Stimulated activated naive CD8-positive, alpha-beta T cell treated with anti-CD3 and anti-CD28 coated beads, Interleukin-15, Interleukin-2, amounts not matched to agents 100 ng/mL and 50 ng/mL, for 24 hours (primary cell): ENCODE data around the gene ADSL.
A peak's percentile ranks its signal among the peaks of the same experiment; 100 is the strongest.

Source experiments
- H3K27ac Mint-ChIP-seq: one replicate; pipeline ENCODE4 v1.8.0; 2021; ENCODE audit warnings: mild to moderate bottlenecking, mixed read lengths
- H3K27me3 Mint-ChIP-seq: one replicate; pipeline ENCODE4 v1.8.0; 2021; ENCODE audit warnings: mixed read lengths
- H3K36me3 Mint-ChIP-seq: one replicate; pipeline ENCODE4 v1.8.0; 2021; ENCODE audit warnings: low read depth, mixed read lengths
- H3K4me1 Mint-ChIP-seq: one replicate; pipeline ENCODE4 v1.8.0; 2021; ENCODE audit warnings: low read depth, mixed read lengths
- H3K4me3 Mint-ChIP-seq: one replicate; pipeline ENCODE4 v1.8.0; 2021; ENCODE audit warnings: mild to moderate bottlenecking, mixed read lengths
- H3K9me3 Mint-ChIP-seq: one replicate; pipeline ENCODE4 v1.8.0; 2021; ENCODE audit warnings: mixed read lengths

The ADSL gene

DNA sequence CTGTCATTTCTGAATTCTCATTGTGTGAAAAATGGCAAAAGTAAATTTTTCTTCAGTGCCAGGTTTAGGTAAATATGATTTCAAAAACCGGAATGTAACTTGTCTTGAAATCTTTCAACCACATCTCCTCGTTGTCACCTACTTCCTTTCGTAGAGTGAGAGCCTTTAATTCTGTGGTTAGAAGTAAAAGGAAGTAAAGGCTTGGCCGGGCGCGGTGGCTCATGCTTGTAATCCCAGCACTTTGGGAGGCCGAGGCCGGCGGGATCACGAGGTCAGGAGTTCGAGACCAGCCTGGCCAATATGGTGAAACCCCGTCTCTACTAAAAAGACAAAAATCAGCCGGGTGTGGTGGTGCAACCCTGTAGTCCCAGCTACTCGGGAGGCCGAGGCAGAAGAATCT lies 53.9 kb downstream of the ADSL start:
- H3K36me3 Mint-ChIP-seq = peaks cover 35% of the 10 kb centered on the region
- H3K27me3 Mint-ChIP-seq = no peaks in the 10 kb centered on the region
- H3K4me3 Mint-ChIP-seq = no peak overlapping the region
- H3K27ac Mint-ChIP-seq = peak overlapping the region; percentile 43
- H3K9me3 Mint-ChIP-seq = no peaks in the 10 kb centered on the region
- H3K4me1 Mint-ChIP-seq = peaks cover 87% of the 10 kb centered on the region

DNA sequence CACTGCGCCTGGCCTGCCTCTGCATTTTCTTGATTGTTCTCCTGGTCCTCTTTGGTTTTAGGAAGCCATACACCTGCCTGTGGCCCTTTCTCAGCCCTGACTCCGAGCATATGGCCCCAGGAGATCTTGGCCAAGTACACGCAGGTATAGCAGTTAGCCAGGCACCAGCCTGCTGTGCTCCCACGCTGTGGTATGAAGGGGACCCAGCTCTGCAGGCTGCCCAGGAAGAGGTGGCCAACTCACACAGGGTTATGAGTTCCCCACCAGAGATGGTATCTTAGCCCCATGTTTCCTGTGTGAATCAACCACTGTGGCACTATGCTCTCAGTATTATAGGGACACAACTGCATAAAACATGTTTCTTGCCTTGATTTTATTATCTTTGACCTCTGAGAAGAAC lies 55.2 kb downstream of the ADSL start:
- H3K4me1 Mint-ChIP-seq = peaks cover 77% of the 10 kb centered on the region
- no peaks in the 10 kb centered on the region for H3K9me3 Mint-ChIP-seq
- peak overlapping the region; percentile 53 for H3K4me3 Mint-ChIP-seq
- H3K27me3 Mint-ChIP-seq = no peaks in the 10 kb centered on the region
- H3K27ac Mint-ChIP-seq = peak overlapping the region; percentile 87
- peaks cover 28% of the 10 kb centered on the region for H3K36me3 Mint-ChIP-seq

DNA sequence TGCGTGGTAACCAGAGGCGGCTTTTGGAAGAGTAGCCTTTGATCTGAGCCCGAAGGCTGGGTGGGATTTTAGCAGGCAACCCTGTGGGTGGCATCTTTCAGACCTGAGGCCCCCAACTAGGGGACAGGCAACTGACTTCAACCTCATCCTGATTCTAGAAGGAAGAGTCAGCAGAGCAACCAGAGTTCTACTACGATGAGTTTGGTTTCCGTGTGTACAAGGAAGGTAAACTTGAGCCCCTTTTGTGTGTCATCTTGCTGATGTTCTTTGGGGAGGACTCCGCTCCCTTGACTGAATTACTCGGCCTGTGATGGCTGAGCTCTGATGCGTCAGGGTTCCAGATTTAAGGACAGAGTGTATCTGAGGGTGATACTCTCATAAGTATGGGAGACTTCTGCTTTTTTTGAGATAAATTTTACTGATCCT lies 55.7 kb downstream of the ADSL start:
- no peaks in the 10 kb centered on the region for H3K9me3 Mint-ChIP-seq
- H3K4me3 Mint-ChIP-seq = peak overlapping the region; percentile 53
- H3K36me3 Mint-ChIP-seq = peaks cover 28% of the 10 kb centered on the region
- H3K4me1 Mint-ChIP-seq = peaks cover 72% of the 10 kb centered on the region
- H3K27me3 Mint-ChIP-seq = no peaks in the 10 kb centered on the region
- H3K27ac Mint-ChIP-seq = peak overlapping the region; percentile 87

DNA sequence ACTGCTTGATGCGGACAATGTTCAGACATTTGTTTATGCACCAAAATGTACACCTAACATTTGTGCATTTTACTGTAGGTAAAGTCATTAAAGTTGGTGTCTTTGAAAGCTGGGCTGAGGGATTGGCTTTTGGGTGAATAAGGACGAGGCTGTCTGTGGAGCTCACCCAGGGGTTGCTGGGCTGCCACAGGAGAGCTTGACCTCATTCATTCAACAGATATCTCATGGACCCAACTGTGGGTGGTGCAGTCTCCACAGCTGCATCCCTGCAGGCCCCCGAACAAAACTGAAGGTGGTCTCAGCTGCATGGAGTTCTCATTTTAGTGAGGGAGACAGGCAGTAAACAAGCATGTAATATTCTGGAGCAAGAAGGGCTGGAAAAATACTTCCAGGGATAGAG lies 56.8 kb downstream of the ADSL start:
- Mint-ChIP-seq H3K4me3 (no peak overlapping the region), H3K36me3 (peaks cover 28% of the 10 kb centered on the region), H3K27me3 (no peaks in the 10 kb centered on the region), H3K27ac (peak overlapping the region; percentile 52), H3K4me1 (peaks cover 62% of the 10 kb centered on the region), H3K9me3 (no peaks in the 10 kb centered on the region)

DNA sequence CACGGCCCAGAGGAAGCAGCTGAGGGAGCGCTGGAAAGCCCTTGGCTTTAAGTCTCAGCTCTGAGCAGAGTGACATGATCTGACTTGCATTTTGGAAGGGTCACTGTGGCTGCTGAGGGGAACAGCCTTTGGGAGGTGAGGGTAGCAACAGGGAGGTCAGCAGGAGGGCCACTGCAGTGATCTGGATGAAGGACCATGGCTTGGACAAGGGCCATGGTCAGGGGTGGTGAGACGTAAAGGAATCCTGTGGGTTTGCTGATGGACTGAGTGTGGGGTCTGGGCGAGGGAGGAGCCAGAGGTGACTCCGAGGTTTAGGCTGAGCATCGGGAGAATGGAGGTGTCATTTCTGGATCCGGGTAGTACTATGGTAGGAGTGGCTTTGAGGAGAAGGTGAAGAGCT lies 57.4 kb downstream of the ADSL start:
- peak overlapping the region; percentile 9 for H3K27ac Mint-ChIP-seq
- peaks cover 28% of the 10 kb centered on the region for H3K36me3 Mint-ChIP-seq
- H3K27me3 Mint-ChIP-seq = no peaks in the 10 kb centered on the region
- peaks cover 57% of the 10 kb centered on the region for H3K4me1 Mint-ChIP-seq
- no peaks in the 10 kb centered on the region for H3K9me3 Mint-ChIP-seq
- H3K4me3 Mint-ChIP-seq = no peak overlapping the region

DNA sequence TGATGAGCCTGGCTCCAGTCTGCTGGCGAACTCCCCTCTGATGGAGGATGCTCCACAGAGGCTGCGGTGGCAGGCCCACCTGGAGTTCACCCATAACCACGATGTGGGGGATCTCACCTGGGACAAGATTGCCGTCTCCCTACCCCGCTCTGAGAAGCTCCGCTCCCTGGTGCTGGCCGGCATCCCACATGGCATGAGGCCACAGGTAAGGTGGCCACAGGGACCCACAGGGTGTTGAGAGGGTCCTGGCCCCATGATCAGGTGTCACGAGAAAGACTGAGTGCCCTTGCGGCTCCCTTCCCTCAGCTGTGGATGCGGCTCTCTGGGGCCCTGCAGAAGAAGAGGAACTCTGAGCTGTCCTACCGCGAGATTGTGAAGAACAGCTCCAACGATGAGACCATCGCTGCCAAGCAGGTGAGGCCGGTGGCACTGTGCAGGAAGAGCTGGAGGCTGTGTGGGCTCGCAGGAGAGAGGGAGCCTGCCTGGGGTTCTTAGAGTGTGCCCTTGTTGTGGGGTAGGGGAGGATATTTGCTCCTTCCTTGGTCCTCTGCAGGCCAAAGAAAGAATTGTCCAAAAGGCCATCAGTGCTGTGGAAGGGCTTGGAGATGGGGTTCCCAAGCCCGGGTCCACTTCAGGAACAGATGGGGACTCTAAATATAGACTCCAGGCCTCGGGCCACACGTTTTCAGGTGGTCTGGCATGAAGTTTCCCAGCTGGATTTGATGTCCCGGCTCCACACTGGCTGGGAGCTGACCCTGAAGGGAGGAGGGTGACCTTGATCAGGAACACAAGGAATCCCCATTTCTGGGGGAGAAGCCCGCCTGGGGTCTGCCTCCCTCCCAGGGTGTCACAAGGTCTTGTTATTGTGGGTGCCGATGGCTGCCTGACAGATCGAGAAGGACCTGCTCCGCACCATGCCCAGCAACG lies 58.2 kb downstream of the ADSL start:
- Mint-ChIP-seq H3K4me1 (peaks cover 48% of the 10 kb centered on the region), H3K4me3 (no peak overlapping the region), H3K27me3 (no peaks in the 10 kb centered on the region), H3K9me3 (no peaks in the 10 kb centered on the region), H3K36me3 (peaks cover 28% of the 10 kb centered on the region), H3K27ac (no peak overlapping the region)

DNA sequence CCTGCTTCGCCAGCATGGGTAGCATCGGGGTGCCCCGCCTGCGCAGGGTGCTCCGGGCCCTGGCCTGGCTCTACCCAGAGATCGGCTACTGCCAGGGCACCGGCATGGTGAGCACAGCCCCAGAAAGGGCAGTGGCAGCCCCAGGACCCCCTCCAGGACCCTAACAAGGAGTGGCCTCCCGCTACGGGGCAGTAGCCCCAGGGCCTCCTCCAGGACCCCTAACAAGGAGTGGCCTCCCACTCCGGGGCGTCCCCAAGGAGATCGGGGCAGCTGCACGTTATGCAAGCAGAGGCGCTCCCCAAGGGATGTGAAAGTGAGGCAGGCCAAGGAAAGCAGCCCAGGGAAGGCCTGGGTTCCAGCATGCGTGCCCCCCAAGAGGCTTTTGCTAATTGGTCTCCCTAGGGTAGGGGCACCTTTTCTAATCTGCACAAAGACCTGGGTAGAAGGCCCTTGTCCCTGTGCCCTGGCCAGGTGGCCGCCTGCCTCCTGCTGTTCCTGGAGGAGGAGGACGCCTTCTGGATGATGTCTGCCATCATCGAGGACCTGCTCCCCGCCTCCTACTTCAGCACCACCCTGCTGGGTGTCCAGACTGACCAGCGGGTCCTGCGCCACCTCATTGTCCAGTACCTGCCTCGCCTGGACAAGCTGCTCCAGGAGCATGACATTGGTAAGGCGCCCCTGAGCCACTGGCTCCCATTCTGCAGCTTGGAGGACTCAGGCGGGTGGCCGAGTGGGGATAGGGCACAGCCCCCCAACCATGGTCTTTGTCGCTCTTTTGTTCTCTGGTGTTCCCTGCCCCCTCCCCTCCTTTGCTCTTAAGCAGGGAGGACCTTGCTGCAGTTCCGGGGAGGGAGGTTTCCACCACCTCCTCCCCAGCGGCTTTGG lies 59.1 kb downstream of the ADSL start:
- Mint-ChIP-seq H3K4me1 (peaks cover 39% of the 10 kb centered on the region), H3K9me3 (no peaks in the 10 kb centered on the region), H3K4me3 (no peak overlapping the region), H3K27ac (no peak overlapping the region), H3K27me3 (no peaks in the 10 kb centered on the region), H3K36me3 (peaks cover 28% of the 10 kb centered on the region)

DNA sequence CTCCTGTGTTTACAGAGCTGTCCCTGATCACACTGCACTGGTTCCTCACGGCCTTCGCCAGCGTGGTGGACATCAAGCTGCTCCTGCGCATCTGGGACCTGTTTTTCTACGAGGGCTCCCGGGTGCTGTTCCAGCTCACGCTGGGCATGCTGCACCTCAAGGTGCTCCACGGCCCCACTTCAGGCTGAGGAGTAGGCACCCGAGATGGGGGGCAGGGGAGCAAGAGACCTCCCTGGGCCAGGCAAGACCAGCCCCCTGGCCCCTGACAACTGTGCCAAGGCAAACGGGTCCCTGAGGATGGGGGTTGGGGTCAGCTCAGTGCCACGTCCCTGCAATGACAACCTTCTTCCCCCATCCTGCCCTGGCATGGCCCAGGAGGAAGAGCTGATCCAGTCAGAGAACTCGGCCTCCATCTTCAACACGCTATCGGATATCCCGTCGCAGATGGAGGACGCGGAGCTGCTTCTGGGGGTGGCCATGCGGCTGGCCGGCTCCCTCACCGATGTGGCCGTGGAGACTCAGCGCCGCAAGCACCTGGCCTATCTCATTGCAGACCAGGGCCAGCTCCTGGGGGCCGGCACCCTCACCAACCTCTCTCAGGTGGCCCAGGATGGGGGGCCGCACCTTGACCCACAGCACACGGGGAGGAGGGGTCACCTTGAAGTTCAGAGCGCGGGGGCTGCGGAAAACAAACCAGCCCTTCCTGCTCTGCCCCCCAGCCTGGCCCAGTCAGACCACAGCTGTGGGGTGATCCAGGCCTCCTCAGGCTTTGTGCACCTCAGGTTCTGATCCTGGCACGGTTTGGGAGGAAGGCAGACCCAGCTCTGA lies 60.0 kb downstream of the ADSL start:
- H3K9me3 Mint-ChIP-seq = no peaks in the 10 kb centered on the region
- H3K4me1 Mint-ChIP-seq = peaks cover 31% of the 10 kb centered on the region
- H3K36me3 Mint-ChIP-seq = peaks cover 28% of the 10 kb centered on the region
- no peak overlapping the region for H3K4me3 Mint-ChIP-seq
- no peaks in the 10 kb centered on the region for H3K27me3 Mint-ChIP-seq
- no peak overlapping the region for H3K27ac Mint-ChIP-seq

DNA sequence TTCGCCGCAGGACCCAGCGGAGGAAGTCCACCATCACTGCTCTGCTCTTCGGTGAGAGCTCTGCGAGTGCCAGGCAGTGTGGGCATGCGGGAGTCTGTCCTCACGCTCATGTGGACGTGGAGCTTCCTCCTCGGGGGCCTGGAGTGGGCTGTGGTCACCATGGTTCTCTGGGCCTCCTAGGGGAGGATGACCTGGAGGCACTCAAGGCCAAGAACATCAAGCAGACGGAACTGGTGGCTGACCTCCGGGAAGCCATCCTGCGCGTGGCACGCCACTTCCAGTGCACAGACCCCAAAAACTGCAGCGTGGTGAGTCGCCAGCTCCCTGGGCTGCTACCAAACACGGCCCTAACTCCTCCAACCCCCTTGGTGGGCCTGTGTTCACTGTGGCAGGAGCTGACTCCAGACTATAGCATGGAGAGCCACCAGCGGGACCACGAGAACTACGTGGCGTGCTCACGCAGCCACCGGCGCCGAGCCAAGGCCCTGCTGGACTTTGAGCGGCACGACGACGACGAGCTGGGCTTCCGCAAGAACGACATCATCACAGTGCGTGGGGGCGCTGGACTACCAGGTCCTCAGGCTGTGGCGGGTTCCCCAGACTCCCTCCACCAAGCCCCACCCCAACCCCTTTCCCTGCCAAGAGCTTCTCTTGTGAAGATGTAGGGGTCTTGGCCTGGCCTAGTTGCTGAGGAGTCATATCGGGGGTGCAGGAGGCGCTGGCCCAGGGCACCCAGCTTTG lies 60.9 kb downstream of the ADSL start:
- no peak overlapping the region for H3K27ac Mint-ChIP-seq
- peaks cover 29% of the 10 kb centered on the region for H3K36me3 Mint-ChIP-seq
- H3K4me1 Mint-ChIP-seq = peaks cover 22% of the 10 kb centered on the region
- no peaks in the 10 kb centered on the region for H3K27me3 Mint-ChIP-seq
- H3K4me3 Mint-ChIP-seq = no peak overlapping the region
- H3K9me3 Mint-ChIP-seq = no peaks in the 10 kb centered on the region

DNA sequence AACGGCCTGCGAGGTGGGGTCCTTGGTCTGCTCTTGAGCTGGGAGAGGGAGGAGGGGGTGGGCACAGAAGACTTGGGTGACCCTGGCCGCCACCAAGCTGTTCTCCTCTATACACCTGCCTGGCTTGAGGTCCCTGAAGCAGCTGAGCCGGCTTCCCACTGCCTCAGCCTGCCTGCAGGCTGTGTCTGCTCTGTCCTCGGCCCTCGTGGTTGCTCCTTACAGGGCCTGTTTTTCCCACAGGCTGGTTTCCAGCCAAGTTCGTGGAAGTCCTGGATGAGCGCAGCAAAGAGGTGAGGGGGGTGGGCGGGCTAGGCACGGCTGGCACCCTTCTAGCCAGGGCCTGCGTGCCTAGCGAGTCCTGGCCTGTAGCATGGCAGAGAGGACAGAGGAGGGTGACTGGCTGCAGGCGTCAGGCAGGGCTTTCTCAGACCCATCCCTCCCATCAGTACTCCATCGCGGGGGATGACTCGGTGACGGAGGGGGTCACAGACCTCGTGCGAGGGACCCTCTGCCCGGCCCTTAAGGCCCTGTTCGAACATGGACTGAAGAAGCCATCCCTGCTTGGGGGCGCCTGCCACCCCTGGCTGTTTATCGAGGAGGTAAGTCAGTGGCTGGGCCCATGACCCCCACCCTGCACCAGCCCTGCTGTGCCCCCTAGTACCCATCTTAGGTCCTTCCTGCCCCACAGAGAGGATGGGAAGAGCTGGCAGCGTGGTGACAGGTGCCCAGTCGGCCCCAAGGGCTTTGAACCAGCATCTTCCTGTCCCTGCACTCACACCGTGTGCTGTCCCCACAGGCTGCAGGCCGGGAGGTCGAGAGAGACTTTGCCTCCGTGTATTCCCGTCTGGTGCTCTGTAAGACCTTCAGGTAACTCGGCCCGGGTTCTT lies 61.8 kb downstream of the ADSL start:
- Mint-ChIP-seq H3K4me3 (no peak overlapping the region), H3K27ac (no peak overlapping the region), H3K9me3 (no peaks in the 10 kb centered on the region), H3K36me3 (peaks cover 27% of the 10 kb centered on the region), H3K4me1 (peaks cover 17% of the 10 kb centered on the region), H3K27me3 (no peaks in the 10 kb centered on the region)

DNA sequence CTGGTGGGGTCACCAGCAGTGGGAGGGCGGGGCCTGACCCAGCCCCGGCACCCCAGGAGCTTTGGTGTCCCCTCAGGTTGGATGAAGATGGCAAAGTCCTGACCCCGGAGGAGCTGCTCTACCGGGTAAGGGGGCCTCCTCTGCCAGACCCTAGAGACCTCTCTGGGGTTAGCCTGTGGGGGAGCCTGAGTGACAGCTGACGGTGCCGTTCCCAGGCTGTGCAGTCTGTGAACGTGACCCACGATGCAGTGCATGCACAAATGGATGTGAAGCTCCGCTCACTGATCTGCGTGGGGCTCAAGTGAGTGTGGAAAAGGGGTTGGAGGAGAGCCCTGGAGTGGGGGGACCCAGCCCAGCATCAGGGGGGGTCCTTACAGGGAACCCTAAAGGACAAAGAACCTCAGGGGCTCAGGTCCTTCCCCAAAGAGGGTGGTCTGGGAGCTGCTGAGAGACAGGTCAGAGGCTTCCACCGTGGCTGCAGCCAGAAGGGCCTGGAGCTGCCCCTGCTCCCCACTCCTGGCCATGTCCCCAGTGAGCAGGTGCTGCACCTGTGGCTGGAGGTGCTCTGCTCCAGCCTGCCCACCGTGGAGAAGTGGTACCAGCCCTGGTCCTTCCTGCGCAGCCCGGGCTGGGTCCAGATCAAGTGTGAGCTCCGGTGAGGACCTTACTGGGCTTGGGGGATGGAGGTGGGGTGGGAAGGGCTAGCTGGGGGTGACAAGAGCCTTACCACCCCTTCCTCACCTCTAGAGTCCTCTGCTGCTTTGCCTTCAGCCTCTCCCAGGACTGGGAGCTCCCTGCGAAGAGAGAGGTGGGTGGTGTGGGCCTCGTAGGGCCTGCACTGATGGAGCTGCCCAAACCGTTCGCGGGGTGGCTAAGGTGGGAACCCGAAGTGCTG lies 62.7 kb downstream of the ADSL start:
- no peak overlapping the region for H3K27ac Mint-ChIP-seq
- no peak overlapping the region for H3K4me3 Mint-ChIP-seq
- peaks cover 14% of the 10 kb centered on the region for H3K4me1 Mint-ChIP-seq
- no peaks in the 10 kb centered on the region for H3K27me3 Mint-ChIP-seq
- no peaks in the 10 kb centered on the region for H3K9me3 Mint-ChIP-seq
- peaks cover 22% of the 10 kb centered on the region for H3K36me3 Mint-ChIP-seq

DNA sequence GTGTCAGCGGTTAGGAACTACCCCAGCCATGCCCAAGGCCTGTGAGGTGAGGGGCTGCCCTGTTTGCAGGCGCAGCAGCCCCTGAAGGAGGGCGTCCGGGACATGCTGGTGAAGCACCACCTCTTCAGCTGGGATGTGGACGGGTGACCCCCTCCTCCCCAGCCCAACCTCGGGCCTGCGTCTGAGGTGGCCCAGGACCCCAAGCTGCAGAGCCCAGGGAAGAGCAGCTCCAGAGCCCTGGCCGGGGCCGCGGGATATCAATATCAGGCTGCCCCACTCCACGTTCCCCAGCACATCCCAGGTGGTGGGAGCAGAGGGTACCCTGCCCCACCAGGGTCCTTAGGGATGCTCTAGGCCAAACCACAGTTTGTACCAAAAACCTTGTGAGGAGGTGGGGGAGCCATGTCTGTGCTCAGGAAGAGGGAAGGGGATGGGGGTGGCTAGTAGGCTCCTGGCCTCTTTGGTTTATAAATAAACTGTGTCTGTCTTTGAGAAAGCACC lies 63.4 kb downstream of the ADSL start:
- Mint-ChIP-seq H3K27me3 (no peaks in the 10 kb centered on the region), H3K4me1 (peaks cover 17% of the 10 kb centered on the region), H3K9me3 (no peaks in the 10 kb centered on the region), H3K4me3 (no peak overlapping the region), H3K36me3 (peaks cover 23% of the 10 kb centered on the region), H3K27ac (no peak overlapping the region)
